Endothelial cell of umbilical vein (primary cell): Measurements from ENCODE around the gene PER1.

Experiments used
- EZH2 ChIP-seq: IDR thresholded peaks from 2 replicates; pipeline ENCODE4 v1.6.1; 2012; ENCODE audit warnings: borderline replicate concordance, low read depth, mild to moderate bottlenecking, moderate library complexity, low read length, inconsistent platforms; ENCODE audit not compliant: severe bottlenecking
- GATA2 ChIP-seq: IDR thresholded peaks from 2 replicates; pipeline ENCODE4 v1.7.0; 2011; ENCODE audit warnings: low read depth, mild to moderate bottlenecking, moderate library complexity, mixed read lengths, low read length; ENCODE audit not compliant: insufficient read length, insufficient read depth
- JUN ChIP-seq: IDR thresholded peaks from 2 replicates; pipeline ENCODE4 v1.6.1; 2011; ENCODE audit warnings: borderline replicate concordance, low read depth; ENCODE audit not compliant: insufficient read length, insufficient read depth
- MYC ChIP-seq: IDR thresholded peaks from one replicate; pipeline ENCODE4 v1.6.1; 2011; ENCODE audit warnings: mild to moderate bottlenecking, low read depth, low read length
- POLR2A ChIP-seq: IDR thresholded peaks from 2 replicates; pipeline ENCODE4 v1.6.1; 2012; ENCODE audit warnings: low read depth, mild to moderate bottlenecking, control low read depth, low read length
- POLR2AphosphoS5 ChIP-seq: IDR thresholded peaks from 2 replicates; pipeline ENCODE4 v1.6.1; 2012; ENCODE audit warnings: low read depth, mild to moderate bottlenecking, control low read depth, low read length, moderate library complexity; ENCODE audit not compliant: insufficient read depth
- TF ChIP-seq, protein P1 (sequence below): IDR thresholded peaks from 2 replicates; pipeline ENCODE4 v1.6.1; 2011; ENCODE audit not compliant: insufficient read depth, insufficient read length
- TF ChIP-seq, protein P2 (sequence below), 2 donors: IDR thresholded peaks; 1 replicate in 1 of 2; 2 replicates in 1 of 2; pipeline ENCODE4 v1.5.1; 2011; ENCODE audit warnings: low read length in 2 of 2, mild to moderate bottlenecking in 2 of 2, moderate library complexity in 2 of 2, control low read depth in 1 of 2, inconsistent platforms in 1 of 2, low read depth in 1 of 2; ENCODE audit not compliant: insufficient read depth in 1 of 2; ENCODE audit errors: extremely low read depth in 1 of 2

DNA sequence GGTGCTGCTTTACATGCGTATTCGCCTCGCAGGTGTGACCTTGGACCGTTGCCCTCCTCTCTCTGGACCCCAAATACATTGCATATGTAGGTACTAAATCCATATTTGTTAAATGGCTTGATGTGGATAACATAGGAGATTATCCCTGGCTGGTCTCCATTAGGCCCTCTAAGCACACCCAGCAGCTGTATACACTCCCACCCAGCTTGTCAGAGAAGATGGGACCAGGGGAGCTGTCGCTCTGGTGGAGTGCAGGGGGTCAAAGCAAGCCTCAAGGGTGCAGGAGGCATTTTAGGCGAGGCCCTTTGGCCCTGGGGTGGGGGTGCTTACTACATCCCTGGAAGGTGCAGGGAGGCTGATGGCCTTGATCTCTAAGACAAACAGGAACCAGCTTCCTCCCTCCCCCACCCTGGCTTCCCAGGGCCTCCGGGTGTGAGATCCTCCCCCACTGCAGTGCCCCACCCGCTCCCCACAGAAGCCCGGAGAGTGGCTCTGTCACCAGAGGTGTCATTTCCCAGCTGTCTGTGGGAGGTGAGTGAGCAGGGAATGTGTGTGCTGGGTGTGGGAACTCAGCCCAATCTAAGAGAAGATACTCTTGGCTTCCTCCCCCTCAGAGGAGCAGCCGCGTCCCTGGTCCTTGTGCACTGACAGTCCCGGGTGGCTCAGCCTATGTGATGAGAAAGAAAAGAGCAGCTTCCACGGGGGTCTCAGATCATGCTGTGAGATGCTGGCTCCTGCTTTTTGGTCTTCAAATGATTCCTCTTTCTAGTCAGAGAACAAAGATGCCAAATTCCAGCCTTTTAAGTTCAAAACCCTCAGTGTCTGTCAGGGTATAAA is 12.0 kb upstream of the PER1 start:
- TF ChIP-seq POLR2A (no peak), MYC (no peak), GATA2 (no peak), EZH2 (no peak), POLR2AphosphoS5 (no peak), JUN (no peak)
- TF ChIP-seq, protein P1, sequence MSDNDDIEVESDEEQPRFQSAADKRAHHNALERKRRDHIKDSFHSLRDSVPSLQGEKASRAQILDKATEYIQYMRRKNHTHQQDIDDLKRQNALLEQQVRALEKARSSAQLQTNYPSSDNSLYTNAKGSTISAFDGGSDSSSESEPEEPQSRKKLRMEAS: no peak
- TF ChIP-seq, protein P2, sequence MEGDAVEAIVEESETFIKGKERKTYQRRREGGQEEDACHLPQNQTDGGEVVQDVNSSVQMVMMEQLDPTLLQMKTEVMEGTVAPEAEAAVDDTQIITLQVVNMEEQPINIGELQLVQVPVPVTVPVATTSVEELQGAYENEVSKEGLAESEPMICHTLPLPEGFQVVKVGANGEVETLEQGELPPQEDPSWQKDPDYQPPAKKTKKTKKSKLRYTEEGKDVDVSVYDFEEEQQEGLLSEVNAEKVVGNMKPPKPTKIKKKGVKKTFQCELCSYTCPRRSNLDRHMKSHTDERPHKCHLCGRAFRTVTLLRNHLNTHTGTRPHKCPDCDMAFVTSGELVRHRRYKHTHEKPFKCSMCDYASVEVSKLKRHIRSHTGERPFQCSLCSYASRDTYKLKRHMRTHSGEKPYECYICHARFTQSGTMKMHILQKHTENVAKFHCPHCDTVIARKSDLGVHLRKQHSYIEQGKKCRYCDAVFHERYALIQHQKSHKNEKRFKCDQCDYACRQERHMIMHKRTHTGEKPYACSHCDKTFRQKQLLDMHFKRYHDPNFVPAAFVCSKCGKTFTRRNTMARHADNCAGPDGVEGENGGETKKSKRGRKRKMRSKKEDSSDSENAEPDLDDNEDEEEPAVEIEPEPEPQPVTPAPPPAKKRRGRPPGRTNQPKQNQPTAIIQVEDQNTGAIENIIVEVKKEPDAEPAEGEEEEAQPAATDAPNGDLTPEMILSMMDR (IDR thresholded peaks at IDR 0.05; ENCODE audit: extremely low read depth in 1 of 2, insufficient read depth in 1 of 2, low read depth in 1 of 2, low read length in 2 of 2): no peak
